HG02610 (cell line): ENCODE data around the gene LARP1B.
"Not testable (repeated sequence)": the region's sequence is repeated elsewhere in the genome, so short reads cannot be mapped to it uniquely, and the experiment has no call there.

Experiments used
- ATAC-seq: cut with Tn5 transposase; IDR thresholded peaks from one replicate; pipeline ENCODE4 v1.9.1; 2021; ENCODE audit warnings: mild to moderate bottlenecking, moderate library complexity; ENCODE audit not compliant: unreplicated experiment

Gene LARP1B

GRCh38 chr4:128134925-128135324 lies 73.8 kb downstream of the LARP1B start:
- no peak for ATAC-seq

GRCh38 chr4:128135391-128135790 lies 74.3 kb downstream of the LARP1B start:
- ATAC-seq = no peak

GRCh38 chr4:128141866-128142265 lies 80.8 kb downstream of the LARP1B start:
- no peak for ATAC-seq

- ATAC-seq = no peak
These were observed 84.6 kb downstream of the LARP1B start for GRCh38 chr4:128145727-128146126.

- ATAC-seq = no peak
These were observed 92.7 kb downstream of the LARP1B start for GRCh38 chr4:128153800-128154199.

- ATAC-seq = no peak
These were observed 94.2 kb downstream of the LARP1B start for GRCh38 chr4:128155231-128155855.

GRCh38 chr4:128155874-128156456 lies 94.9 kb downstream of the LARP1B start:
- no peak for ATAC-seq

GRCh38 chr4:128156472-128156871 lies 95.4 kb downstream of the LARP1B start:
- ATAC-seq = not testable (repeated sequence)

- no peak for ATAC-seq
These were observed 97.8 kb downstream of the LARP1B start for GRCh38 chr4:128158894-128159293.

GRCh38 chr4:128159967-128160366 lies 98.9 kb downstream of the LARP1B start:
- no peak for ATAC-seq

- no peak for ATAC-seq
These were observed 100.0 kb downstream of the LARP1B start for GRCh38 chr4:128161138-128161537.

- ATAC-seq = no peak
These were observed 101.3 kb downstream of the LARP1B start for GRCh38 chr4:128162434-128162833.

- ATAC-seq = no peak
These were observed 102.3 kb downstream of the LARP1B start for GRCh38 chr4:128163177-128164117.

- no peak for ATAC-seq
These were observed 105.9 kb downstream of the LARP1B start for GRCh38 chr4:128166982-128167381.

- ATAC-seq = no peak
These were observed 107.6 kb downstream of the LARP1B start for GRCh38 chr4:128168701-128169100.

GRCh38 chr4:128169245-128169644 lies 108.1 kb downstream of the LARP1B start:
- ATAC-seq = no peak

GRCh38 chr4:128176643-128177042 lies 115.5 kb downstream of the LARP1B start:
- no peak for ATAC-seq

- peak; percentile 86 for ATAC-seq
These were observed 116.4 kb downstream of the LARP1B start for GRCh38 chr4:128177498-128177897.

GRCh38 chr4:128186623-128187022 lies 125.5 kb downstream of the LARP1B start:
- ATAC-seq = no peak

- peak; percentile 99 for ATAC-seq
These were observed 130.1 kb downstream of the LARP1B start for GRCh38 chr4:128191115-128191781.
